Measurements from ENCODE around the gene RPH3AL. TPM values are rescaled to one million over a fixed set of nuclear protein-coding genes. Genes with fewer than 3 reads are reported as not detected.

The RPH3AL gene
- total and polyA plus RNA-seq, 2 of the 8 experiments (the other 6 are each of a cell fraction or from before 2014, with no cell fraction given): 5.6 to 5.8 TPM

DNA sequence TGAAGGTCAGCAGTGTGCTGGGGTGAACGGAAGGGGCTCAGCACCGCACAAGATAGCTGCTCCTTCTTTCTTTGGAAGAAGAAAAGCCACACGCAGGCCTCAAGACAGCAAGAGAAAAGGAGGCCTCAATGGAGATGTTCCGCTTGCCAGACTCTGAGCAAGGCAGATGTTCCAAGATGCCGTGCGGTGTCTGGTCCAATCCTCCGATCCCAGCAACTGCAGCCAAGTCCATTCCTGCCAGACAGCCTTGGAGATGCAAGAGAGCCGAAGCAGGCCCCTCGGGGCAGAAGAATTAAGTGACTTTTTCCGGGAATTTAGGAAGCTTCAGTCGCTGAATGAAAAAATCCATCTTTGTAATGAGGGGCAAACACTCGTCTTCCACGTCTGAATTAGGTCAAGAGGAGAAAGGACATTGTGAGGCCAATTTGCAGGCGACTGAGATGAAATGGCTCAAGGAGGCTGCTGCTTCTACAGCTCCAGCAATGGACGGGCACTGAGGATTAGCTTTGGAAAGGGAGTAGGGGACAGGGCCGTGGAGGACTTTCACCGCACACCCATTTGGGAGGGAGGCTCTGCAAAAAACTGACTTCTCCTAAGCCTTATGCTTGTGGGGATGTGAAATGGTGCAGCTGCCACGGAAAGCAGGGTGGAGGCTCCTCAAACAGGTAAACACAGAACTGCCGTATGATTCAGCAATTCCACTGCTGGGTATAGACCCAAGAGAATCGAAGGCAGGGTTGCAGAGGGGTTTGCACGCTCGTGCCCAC, 44.7 kb downstream of the RPH3AL start (continued):
- TF ChIP-seq, protein P1, sequence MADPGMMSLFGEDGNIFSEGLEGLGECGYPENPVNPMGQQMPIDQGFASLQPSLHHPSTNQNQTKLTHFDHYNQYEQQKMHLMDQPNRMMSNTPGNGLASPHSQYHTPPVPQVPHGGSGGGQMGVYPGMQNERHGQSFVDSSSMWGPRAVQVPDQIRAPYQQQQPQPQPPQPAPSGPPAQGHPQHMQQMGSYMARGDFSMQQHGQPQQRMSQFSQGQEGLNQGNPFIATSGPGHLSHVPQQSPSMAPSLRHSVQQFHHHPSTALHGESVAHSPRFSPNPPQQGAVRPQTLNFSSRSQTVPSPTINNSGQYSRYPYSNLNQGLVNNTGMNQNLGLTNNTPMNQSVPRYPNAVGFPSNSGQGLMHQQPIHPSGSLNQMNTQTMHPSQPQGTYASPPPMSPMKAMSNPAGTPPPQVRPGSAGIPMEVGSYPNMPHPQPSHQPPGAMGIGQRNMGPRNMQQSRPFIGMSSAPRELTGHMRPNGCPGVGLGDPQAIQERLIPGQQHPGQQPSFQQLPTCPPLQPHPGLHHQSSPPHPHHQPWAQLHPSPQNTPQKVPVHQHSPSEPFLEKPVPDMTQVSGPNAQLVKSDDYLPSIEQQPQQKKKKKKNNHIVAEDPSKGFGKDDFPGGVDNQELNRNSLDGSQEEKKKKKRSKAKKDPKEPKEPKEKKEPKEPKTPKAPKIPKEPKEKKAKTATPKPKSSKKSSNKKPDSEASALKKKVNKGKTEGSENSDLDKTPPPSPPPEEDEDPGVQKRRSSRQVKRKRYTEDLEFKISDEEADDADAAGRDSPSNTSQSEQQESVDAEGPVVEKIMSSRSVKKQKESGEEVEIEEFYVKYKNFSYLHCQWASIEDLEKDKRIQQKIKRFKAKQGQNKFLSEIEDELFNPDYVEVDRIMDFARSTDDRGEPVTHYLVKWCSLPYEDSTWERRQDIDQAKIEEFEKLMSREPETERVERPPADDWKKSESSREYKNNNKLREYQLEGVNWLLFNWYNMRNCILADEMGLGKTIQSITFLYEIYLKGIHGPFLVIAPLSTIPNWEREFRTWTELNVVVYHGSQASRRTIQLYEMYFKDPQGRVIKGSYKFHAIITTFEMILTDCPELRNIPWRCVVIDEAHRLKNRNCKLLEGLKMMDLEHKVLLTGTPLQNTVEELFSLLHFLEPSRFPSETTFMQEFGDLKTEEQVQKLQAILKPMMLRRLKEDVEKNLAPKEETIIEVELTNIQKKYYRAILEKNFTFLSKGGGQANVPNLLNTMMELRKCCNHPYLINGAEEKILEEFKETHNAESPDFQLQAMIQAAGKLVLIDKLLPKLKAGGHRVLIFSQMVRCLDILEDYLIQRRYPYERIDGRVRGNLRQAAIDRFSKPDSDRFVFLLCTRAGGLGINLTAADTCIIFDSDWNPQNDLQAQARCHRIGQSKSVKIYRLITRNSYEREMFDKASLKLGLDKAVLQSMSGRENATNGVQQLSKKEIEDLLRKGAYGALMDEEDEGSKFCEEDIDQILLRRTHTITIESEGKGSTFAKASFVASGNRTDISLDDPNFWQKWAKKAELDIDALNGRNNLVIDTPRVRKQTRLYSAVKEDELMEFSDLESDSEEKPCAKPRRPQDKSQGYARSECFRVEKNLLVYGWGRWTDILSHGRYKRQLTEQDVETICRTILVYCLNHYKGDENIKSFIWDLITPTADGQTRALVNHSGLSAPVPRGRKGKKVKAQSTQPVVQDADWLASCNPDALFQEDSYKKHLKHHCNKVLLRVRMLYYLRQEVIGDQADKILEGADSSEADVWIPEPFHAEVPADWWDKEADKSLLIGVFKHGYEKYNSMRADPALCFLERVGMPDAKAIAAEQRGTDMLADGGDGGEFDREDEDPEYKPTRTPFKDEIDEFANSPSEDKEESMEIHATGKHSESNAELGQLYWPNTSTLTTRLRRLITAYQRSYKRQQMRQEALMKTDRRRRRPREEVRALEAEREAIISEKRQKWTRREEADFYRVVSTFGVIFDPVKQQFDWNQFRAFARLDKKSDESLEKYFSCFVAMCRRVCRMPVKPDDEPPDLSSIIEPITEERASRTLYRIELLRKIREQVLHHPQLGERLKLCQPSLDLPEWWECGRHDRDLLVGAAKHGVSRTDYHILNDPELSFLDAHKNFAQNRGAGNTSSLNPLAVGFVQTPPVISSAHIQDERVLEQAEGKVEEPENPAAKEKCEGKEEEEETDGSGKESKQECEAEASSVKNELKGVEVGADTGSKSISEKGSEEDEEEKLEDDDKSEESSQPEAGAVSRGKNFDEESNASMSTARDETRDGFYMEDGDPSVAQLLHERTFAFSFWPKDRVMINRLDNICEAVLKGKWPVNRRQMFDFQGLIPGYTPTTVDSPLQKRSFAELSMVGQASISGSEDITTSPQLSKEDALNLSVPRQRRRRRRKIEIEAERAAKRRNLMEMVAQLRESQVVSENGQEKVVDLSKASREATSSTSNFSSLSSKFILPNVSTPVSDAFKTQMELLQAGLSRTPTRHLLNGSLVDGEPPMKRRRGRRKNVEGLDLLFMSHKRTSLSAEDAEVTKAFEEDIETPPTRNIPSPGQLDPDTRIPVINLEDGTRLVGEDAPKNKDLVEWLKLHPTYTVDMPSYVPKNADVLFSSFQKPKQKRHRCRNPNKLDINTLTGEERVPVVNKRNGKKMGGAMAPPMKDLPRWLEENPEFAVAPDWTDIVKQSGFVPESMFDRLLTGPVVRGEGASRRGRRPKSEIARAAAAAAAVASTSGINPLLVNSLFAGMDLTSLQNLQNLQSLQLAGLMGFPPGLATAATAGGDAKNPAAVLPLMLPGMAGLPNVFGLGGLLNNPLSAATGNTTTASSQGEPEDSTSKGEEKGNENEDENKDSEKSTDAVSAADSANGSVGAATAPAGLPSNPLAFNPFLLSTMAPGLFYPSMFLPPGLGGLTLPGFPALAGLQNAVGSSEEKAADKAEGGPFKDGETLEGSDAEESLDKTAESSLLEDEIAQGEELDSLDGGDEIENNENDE (IDR thresholded peaks at IDR 0.05; ENCODE audit: insufficient replicate concordance, low read length): no peak
- no peak for TF ChIP-seq NRF1 (IDR thresholded peaks at IDR 0.05; ENCODE audit: low read depth, low read length)
- TF ChIP-seq NANOG (IDR thresholded peaks at IDR 0.05; ENCODE audit: insufficient read depth, low read depth, low read length, poor library complexity, severe bottlenecking): no peak
- no peak for TF ChIP-seq CHD2 (IDR thresholded peaks at IDR 0.05; ENCODE audit: low read length)
- TF ChIP-seq HDAC6 (IDR thresholded peaks at IDR 0.05; ENCODE audit: low read depth, low read length): no peak
- TF ChIP-seq SP1 (IDR thresholded peaks at IDR 0.05; ENCODE audit: low read depth, low read length): no peak
- TF ChIP-seq TCF12 (IDR thresholded peaks at IDR 0.05; ENCODE audit: low read depth, low read length): no peak
- TF ChIP-seq JUND (IDR thresholded peaks at IDR 0.05; ENCODE audit: low read length): no peak
- TF ChIP-seq SAP30 (IDR thresholded peaks at IDR 0.05; ENCODE audit: insufficient read depth, insufficient replicate concordance, low read length): no peak
- TF ChIP-seq PHF8 (conservative IDR thresholded peaks at IDR 0.05; ENCODE audit: low read depth, low read length): no peak

Measured in H1 (cell line).